KBM-7 (cell line): ENCODE measurements around the gene NUP85.

Experiments
- DNase-seq: peaks from one replicate; pipeline ENCODE4 v3.0.0-alpha.2; 2015
- in situ Hi-C: fragments of 300-500 bp; cut with MboI; formaldehyde crosslinking; loops from 2 replicates; pipeline ENCODE4 v1.14.3; 2020; ENCODE audit warnings: low sequenced_read_pairs, low pct_unique_long_range_greater_than_20kb, mixed read lengths

NUP85 gene

GRCh38 chr17:75285123-75285522 is 79.6 kb downstream of the NUP85 start:
- DNase-seq, result no peak
- in situ Hi-C loops, result no loop called here
